SU-DHL-6 (cell line): Measurements from ENCODE around the gene CDK11B.

Source experiments
- CTCF ChIP-seq: fragments of 200-600 bp; sonication (generic); IDR thresholded peaks from one replicate; pipeline ENCODE4 v1.5.1; 2017; ENCODE audit warnings: antibody characterized with exemption, mild to moderate bottlenecking, low read length, moderate library complexity; ENCODE audit not compliant: insufficient read depth, poor library complexity, severe bottlenecking
- EZH2phosphoT487 ChIP-seq: fragments of 200-600 bp; sonication (generic), shearing (Covaris generic); conservative IDR thresholded peaks from 2 replicates; pipeline ENCODE4 v1.6.1; 2018; ENCODE audit warnings: mild to moderate bottlenecking, antibody characterized with exemption, low read length, moderate library complexity, mixed read lengths

- TF ChIP-seq CTCF, result no peak
- TF ChIP-seq EZH2phosphoT487, result no peak
These were observed 56.4 kb downstream of the CDK11B start for GRCh38 chr1:1602304-1602967.
